GM19395 (cell line): Measurements from ENCODE around the gene SLC6A8.
"Not testable (repeated sequence)": the region's sequence is repeated elsewhere in the genome, so short reads cannot be mapped to it uniquely, and the experiment has no call there.

Source experiments
- ATAC-seq: cut with Tn5 transposase; IDR thresholded peaks from one replicate; pipeline ENCODE4 v1.9.1; 2021; ENCODE audit warnings: mild to moderate bottlenecking, moderate library complexity; ENCODE audit not compliant: unreplicated experiment

Gene SLC6A8

GRCh38 chrX:153670748-153671588 lies 16.8 kb upstream of the SLC6A8 start:
- no peak for ATAC-seq

GRCh38 chrX:153671589-153672530 lies 15.9 kb upstream of the SLC6A8 start:
- no peak for ATAC-seq

- no peak for ATAC-seq
Observed at GRCh38 chrX:153672531-153673427, 14.9 kb upstream of the SLC6A8 start.

GRCh38 chrX:153673428-153674218 lies 14.1 kb upstream of the SLC6A8 start, which contains the start of gene PNCK:
Gene PNCK (minus strand): TSS chrX:153673813. CDS start chrX:153673076, 737 bp downstream.
- no peak for ATAC-seq

- ATAC-seq, result no peak
Observed at GRCh38 chrX:153674219-153674851, 13.4 kb upstream of the SLC6A8 start.

GRCh38 chrX:153681175-153681574 lies 6.6 kb upstream of the SLC6A8 start:
- ATAC-seq, result no peak

GRCh38 chrX:153683486-153683885 lies 4.2 kb upstream of the SLC6A8 start:
- not testable (repeated sequence) for ATAC-seq

GRCh38 chrX:153684467-153685155 lies 3.1 kb upstream of the SLC6A8 start:
- no peak for ATAC-seq

- ATAC-seq, result no peak
Observed at GRCh38 chrX:153685156-153685536, 2.6 kb upstream of the SLC6A8 start.

- ATAC-seq, result no peak
Observed at GRCh38 chrX:153685751-153686696, 1.7 kb upstream of the SLC6A8 start.

GRCh38 chrX:153686711-153687110 lies 1.0 kb upstream of the SLC6A8 start:
- no peak for ATAC-seq

GRCh38 chrX:153688071-153688470 lies 345 bp downstream of the SLC6A8 start:
- ATAC-seq, result no peak

GRCh38 chrX:153688506-153688905 lies 780 bp downstream of the SLC6A8 start:
- no peak for ATAC-seq

GRCh38 chrX:153688911-153689590 lies 1.3 kb downstream of the SLC6A8 start:
- ATAC-seq, result no peak

GRCh38 chrX:153689654-153690465 lies 2.1 kb downstream of the SLC6A8 start:
- ATAC-seq, result no peak

GRCh38 chrX:153690466-153690865 lies 2.7 kb downstream of the SLC6A8 start:
- ATAC-seq, result no peak
